Stimulated activated CD4-positive, alpha-beta T cell treated with anti-CD3 and anti-CD28 coated beads, Interleukin-2, amount 100 ng/mL, for 4 hours (primary cell): ENCODE data around the gene BBX.

Source experiments
- DNase-seq: peaks from one replicate; pipeline ENCODE4 v3.0.0-alpha.2; 2020; ENCODE audit warnings: low read depth

Gene BBX

DNA sequence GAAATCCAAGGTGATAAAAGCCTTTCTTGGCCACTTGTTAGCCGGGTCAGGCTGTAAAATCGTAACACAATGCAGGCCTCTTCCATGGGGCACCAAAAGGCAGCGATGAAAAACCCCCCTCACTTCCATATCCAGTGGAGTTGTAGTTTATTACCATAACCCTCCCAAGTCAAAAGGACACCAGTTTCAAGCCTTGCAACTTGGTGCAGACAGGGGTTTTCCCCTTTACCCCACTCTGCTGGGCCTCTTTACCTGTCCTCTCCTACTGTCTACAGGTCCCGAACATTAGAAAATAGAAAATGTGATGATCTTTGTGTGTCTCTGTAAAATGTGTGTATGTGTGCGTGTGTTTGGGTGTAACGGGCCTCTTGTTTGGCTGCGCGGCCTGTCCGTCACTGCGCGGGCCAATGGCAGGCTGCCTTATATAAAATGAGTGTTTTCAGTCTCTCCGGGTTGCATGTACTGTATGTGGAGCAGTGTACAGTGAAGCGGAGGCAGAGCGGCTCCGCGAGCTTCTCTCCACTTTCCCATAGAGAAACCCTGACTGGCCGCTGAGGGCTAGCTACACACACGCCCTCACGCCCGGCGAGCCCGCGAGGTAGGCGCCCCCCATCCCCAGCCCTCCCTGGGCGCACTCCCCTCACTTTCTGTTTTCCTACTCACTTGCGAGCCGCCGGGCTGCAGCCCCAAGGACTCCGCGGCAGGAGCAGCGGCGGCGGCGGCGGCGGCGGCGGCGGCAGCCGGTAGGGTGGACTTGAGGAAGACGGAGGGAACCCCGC lies at the start of gene BBX:
Gene BBX, plus strand, starts transcription at position 453 of the 779 bp plus-strand sequence. CDS start 187,499 bp downstream, outside the sequence.
- peak; percentile 82 for DNase-seq

DNA sequence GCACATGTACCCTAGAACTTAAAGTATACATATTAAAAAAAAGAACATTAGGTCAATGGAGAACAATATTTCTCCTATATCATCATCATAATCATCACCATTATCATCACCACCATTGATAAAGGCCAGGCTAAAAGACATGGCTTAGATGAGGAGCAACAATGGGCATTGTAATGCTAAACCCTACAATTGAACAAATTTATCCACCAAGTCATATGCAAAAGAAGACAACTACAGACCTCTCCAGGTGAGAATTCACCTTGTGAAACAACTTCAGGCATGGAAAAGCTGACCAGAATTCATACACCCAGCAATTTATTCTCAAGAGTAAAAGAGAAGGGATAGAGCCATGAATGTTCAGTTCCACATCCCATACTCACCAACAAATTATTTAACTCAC lies 46.3 kb upstream of the BBX start:
- DNase-seq = no peak

- no peak for DNase-seq
Measured at GRCh38 chr3:107487490-107487889, 35.3 kb upstream of the BBX start.

DNA sequence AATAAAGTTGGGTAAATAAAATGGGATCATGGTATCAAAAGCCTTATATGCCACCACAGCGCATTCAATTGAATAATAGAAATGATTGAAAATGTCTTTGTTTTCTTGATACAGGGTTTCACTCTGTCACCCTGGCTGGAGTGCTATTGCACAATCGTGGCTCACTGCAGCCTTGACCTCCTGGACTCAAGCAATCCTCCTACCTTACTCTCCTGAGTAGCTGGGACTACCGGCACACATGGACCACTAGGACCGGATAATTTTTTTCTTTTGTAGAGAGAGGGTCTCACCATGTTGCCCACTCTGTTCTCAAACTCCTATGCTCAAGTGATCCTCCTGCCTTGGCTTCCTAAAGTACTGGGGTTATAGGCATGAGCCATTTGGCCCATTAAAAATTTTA lies 33.8 kb upstream of the BBX start:
- no peak for DNase-seq

DNA sequence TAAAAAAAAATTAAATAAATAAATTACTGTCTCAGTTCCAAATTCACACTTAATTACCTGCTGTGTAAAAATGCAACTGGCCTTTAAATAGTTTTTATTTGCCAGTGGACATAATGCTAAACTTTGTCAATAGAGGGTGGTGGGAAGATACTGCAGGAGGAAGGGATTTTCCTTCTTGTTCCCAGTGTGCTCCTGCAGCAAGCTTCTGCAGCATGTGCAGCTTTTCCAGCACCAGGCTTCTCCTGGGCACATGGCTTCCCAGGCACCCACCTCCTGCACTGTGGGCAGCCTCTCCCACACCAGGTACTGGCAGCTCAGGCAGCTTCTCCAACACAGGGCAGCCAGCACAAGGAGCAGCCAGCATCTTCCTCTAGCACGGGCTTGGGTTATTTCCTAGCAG lies 29.6 kb upstream of the BBX start:
- no peak for DNase-seq

- DNase-seq = no peak
Measured at GRCh38 chr3:107496855-107497254, 25.9 kb upstream of the BBX start.

DNA sequence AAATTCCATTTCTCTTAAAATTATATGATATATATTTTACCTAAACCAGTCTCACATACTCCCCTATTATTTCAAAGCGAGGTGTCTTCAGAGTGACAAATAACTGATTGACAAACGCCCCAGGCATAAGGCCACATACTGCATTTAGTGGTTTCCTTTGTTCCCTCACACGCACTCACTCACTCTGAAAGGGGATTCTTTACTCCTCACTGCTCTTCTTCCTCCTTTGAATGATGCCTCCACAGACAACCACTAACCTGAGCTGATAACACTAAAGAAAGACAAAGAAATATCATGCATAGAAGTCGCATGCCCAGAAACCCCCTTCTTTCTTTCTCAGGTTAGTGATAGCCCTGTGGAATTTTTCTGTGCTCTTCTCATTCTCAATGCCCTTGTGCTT lies 24.1 kb upstream of the BBX start:
- DNase-seq = no peak

DNA sequence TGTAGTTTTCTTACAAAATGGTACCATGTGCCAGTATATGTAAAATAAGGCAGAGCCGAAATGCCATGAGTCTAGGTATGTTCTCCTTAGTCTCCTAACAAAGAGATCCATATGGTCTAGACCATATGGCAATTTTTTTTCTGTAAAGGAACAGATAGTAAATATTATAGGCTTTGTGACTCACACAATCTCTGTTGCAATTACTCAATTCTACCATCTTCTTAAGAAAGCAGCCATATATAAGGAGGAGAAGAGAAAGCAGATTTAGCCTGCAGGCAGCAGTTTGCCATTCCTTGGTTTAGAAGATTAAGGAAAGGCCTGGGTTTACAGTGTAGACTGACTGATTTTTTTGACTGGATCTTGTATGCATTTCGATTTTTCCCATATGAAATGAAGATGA lies 16.3 kb upstream of the BBX start:
- no peak for DNase-seq

DNA sequence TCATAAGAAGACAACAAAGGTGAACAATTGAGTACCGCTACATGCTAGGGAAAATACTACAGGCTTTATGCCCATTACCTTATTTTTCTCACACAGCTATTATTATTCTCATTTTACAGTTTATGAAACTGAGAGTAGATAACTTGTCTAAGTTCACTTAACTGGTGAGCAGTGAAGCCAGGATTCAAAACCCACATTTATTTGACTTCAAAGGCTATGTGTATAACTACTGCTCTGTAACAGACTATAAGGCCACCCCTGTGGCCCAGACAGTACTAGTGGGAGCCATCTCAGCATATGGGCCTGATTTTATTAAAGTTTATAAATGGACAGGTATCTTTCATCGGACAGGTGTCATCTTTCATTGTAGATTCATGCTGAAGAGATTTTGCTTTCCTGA lies 14.4 kb upstream of the BBX start:
- DNase-seq = no peak

DNA sequence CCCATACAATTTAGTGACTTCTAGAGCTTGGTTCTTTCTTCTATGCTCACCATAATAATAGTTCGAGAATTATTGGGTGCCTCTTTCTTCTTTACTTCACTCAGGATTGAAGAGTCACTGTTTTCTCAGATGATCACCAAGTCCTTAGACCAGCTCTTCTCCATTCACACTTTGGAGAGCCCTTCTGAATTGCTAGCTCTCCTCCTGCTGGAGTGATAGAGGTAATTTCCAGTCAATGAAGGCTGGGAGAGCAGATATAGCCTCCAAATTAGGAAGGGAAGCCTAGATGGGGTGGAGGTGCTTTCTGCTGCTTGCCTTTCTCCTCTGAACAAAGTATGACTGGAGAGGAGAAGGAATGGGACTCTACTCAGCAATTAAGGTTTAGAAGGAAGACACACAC lies 10.7 kb upstream of the BBX start:
- no peak for DNase-seq

- DNase-seq = no peak
Measured at GRCh38 chr3:107514453-107514852, 8.3 kb upstream of the BBX start.

DNA sequence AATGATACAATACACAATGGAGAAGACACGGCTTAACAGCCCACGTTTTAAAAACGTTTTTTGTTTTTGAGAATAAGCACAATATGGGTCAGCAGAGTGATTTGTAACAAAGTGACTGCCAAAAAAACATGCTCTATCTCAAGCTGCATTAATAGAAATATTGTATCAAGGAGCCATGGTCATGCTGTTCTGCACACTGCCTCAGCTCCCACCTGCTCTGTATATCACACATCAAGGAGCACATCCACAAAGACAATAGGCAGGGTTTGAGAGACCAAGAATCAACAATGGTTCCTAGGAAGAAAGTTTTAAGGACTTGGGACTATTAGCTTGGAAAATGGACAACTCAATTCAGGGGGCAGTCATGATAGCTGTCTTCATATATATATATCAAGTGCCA lies 6.3 kb upstream of the BBX start:
- DNase-seq = no peak

GRCh38 chr3:107520535-107520934 lies 2.2 kb upstream of the BBX start:
- no peak for DNase-seq

- no peak for DNase-seq
Measured at GRCh38 chr3:107521469-107522059, 1.2 kb upstream of the BBX start.

- DNase-seq = no peak
Measured at GRCh38 chr3:107523289-107523538, 452 bp downstream of the BBX start.

GRCh38 chr3:107523539-107524325 lies 970 bp downstream of the BBX start:
- no peak for DNase-seq

- DNase-seq = no peak
Measured at GRCh38 chr3:107524326-107524840, 1.6 kb downstream of the BBX start.

- no peak for DNase-seq
Measured at GRCh38 chr3:107524841-107525643, 2.3 kb downstream of the BBX start.

DNA sequence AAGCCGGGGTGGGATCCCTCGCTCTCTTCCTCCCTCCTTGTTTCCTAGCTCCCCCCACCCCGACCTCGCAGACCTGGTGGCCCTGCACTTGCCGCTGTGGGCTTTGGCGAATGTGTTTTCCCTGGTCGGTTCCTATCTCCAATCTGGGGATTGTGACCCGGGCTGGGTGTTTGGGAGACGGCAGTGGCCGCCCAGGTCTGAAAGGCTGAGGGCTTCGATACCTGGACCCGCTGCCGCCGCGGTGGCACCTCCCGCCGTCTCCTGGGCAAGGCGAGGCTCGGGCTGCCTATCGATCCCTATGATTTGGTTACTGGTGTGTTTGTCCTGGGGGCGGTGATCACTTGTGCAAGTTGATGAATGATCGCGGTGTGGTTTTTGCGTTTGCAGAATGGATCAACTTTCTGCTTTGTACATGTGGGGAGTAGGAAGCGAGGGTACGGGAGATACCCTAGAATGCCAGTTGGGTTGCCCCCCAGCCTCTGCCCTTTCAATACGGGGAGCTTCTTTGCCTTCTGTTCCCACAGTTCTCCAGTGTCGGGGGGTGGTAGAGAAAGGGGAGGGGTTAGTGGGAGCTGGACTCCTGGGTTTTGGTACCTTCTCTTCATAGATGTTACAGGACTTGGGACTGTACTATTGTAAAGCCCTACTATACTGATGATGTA lies 3.0 kb downstream of the BBX start:
- no peak for DNase-seq

GRCh38 chr3:107531917-107532469 lies 9.2 kb downstream of the BBX start:
- DNase-seq = no peak

DNA sequence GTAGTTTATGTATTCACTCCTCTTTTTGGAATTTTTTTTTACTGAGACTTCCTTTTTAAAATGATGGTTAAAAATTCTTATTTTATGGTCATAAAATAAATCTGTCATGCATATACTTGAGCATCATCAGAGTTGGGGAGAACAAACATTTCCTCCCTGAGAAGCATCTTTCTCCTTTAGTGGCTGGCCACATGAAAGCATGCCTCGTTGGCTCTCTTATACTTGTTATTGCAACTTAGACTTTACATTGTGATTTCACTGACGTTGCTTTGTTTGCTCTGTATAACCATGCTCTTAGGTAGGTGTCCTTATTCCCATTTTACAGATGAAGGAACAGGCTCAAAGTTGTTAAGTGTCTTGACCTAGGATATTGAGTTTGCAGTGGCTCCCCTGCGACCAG lies 18.1 kb downstream of the BBX start:
- no peak for DNase-seq

DNA sequence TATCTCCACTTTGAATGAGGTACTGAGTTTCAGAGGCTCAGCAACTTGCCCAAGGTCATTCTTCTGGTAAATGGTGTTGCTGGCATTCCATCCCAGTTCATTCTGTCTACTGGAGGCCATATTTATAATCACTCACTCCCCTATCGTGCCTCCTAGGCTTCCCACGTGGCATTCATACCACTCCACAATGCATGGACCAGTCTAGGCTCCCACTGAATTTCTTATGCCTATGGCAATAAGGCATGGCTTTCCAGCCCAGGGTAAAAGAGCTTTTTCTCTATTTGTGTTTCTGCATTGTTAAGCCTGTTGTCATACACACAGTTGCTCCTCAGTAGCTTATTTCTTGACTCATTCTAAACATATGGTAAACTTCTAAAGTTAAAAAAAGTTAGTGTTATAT lies 19.9 kb downstream of the BBX start:
- no peak for DNase-seq
